ENCODE measurements around the gene OSBPL2.

DNA sequence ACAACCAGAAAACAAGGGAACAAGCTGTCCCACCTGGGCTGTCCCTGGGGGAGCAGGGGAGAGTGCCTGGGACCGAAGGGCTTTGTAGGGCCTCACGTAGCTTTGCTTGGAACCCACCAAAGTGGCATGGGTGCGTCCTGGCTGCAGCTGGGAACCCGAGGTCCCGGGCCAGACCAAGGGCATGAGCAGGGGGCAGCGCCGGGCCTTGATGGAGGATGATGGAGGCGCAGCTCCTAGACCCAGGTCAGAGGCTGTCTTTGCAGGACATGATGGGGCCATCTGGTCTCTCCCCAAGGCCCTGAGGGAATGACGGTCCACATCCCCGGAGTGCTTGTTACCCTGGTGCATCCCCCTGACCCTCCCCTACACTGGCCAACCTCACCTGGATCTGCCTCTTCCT is 7.6 kb upstream of the OSBPL2 start:
- no peak for TF ChIP-seq POLR2A (IDR thresholded peaks at IDR 0.05)
- TF ChIP-seq, protein P1, sequence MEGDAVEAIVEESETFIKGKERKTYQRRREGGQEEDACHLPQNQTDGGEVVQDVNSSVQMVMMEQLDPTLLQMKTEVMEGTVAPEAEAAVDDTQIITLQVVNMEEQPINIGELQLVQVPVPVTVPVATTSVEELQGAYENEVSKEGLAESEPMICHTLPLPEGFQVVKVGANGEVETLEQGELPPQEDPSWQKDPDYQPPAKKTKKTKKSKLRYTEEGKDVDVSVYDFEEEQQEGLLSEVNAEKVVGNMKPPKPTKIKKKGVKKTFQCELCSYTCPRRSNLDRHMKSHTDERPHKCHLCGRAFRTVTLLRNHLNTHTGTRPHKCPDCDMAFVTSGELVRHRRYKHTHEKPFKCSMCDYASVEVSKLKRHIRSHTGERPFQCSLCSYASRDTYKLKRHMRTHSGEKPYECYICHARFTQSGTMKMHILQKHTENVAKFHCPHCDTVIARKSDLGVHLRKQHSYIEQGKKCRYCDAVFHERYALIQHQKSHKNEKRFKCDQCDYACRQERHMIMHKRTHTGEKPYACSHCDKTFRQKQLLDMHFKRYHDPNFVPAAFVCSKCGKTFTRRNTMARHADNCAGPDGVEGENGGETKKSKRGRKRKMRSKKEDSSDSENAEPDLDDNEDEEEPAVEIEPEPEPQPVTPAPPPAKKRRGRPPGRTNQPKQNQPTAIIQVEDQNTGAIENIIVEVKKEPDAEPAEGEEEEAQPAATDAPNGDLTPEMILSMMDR (IDR thresholded peaks at IDR 0.05): no peak

All from esophagus squamous epithelium (tissue), 4 donors.